CD8-positive, alpha-beta memory T cell (primary cell): ENCODE data around the gene ORMDL3. TPM values are rescaled to one million over a fixed set of nuclear protein-coding genes. Genes with fewer than 3 reads are reported as not detected.

Experiments used
- CTCF ChIA-PET: fragments of 350-600 bp; sonication (Branson Sonifier 250); formaldehyde crosslinking; loops from one replicate; lab custom pipeline; 2021; ENCODE audit warnings: antibody characterized with exemption; lab: Charles Lee
- POLR2A ChIA-PET: fragments of 350-600 bp; sonication (Branson Sonifier 250); formaldehyde crosslinking; loops from one replicate; lab custom pipeline; 2021; ENCODE audit warnings: antibody characterized with exemption; lab: Charles Lee
- DNase-seq, 5 donors: peaks; one replicate each; pipeline versions ENCODE4 v3.0.0 to v3.0.0-alpha.2; 2020 to 2022; ENCODE audit warnings: mixed read lengths in 1 of 5
- H3K27ac ChIP-seq: one replicate; pipeline ENCODE4 v1.7.0; 2013; ENCODE audit warnings: low read depth, mild to moderate bottlenecking, low read length, moderate library complexity
- H3K27me3 ChIP-seq: 2 replicates; pipeline ENCODE4 v1.7.0; 2013; ENCODE audit warnings: low read length, mild to moderate bottlenecking; ENCODE audit not compliant: insufficient read depth, poor library complexity, severe bottlenecking
- H3K36me3 ChIP-seq: 2 replicates; pipeline ENCODE4 v1.7.0; 2013; ENCODE audit warnings: mild to moderate bottlenecking, low read length, moderate library complexity; ENCODE audit not compliant: insufficient read depth
- H3K4me1 ChIP-seq: 2 replicates; pipeline ENCODE4 v1.7.0; 2013; ENCODE audit warnings: mild to moderate bottlenecking, low read length, moderate library complexity; ENCODE audit not compliant: insufficient read depth
- H3K4me3 ChIP-seq: 2 replicates; pipeline ENCODE4 v1.7.0; 2013; ENCODE audit warnings: mild to moderate bottlenecking, low read length
- H3K9me3 ChIP-seq: 2 replicates; pipeline ENCODE4 v1.7.0; 2013; ENCODE audit warnings: mild to moderate bottlenecking, low read length
- H3K27ac Mint-ChIP-seq, 8 donors: one replicate each; pipeline ENCODE4 v1.8.0; 2020 to 2021; ENCODE audit warnings: mixed read lengths in 8 of 8, mild to moderate bottlenecking in 6 of 8, inconsistent platforms in 3 of 8, moderate library complexity in 3 of 8
- H3K27me3 Mint-ChIP-seq, 2 donors: one replicate each; pipeline ENCODE4 v1.8.0; 2020 to 2021; ENCODE audit warnings: mixed read lengths in 2 of 2, mild to moderate bottlenecking in 1 of 2, moderate library complexity in 1 of 2
- H3K36me3 Mint-ChIP-seq, 3 donors: one replicate each; pipeline ENCODE4 v1.8.0; 2020 to 2021; ENCODE audit warnings: mixed read lengths in 3 of 3, inconsistent platforms in 1 of 3, mild to moderate bottlenecking in 1 of 3
- H3K4me1 Mint-ChIP-seq, 3 donors: one replicate each; pipeline ENCODE4 v1.8.0; 2020 to 2021; ENCODE audit warnings: mixed read lengths in 3 of 3, inconsistent platforms in 1 of 3, mild to moderate bottlenecking in 1 of 3
- H3K4me3 Mint-ChIP-seq, 7 donors: one replicate each; pipeline ENCODE4 v1.8.0; 2020 to 2021; ENCODE audit warnings: mixed read lengths in 7 of 7, mild to moderate bottlenecking in 6 of 7, moderate library complexity in 4 of 7, inconsistent platforms in 2 of 7
- H3K9me3 Mint-ChIP-seq, 5 donors: one replicate each; pipeline ENCODE4 v1.8.0; 2020 to 2022; ENCODE audit warnings: mixed read lengths in 5 of 5, mild to moderate bottlenecking in 3 of 5, moderate library complexity in 2 of 5, inconsistent platforms in 1 of 5
- polyA plus RNA-seq: library from polyadenylated mRNA; unstranded; fragments of 300-500 nt; fragmentation: Illumina TruSeq; gene quantifications from one replicate; pipeline ENCODE4 v1.2.3, GENCODE V29; 2021
- total RNA-seq, 2 experiments: library from RNA; stranded (reverse); gene quantifications; one replicate each; pipeline ENCODE4 v1.2.3, GENCODE V29; 2021

Gene ORMDL3
- total and polyA plus RNA-seq, 3 experiments from 2014 or later, result 73.6 to 217 (median 76.4) TPM

GRCh38 chr17:39937447-39937846 is 10.0 kb upstream of the ORMDL3 start:
- CTCF ChIA-PET, result interaction anchor here (1.7 to 1.8 kb wide), 2 partner anchors 13 to 22 kb away, joined by 3 to 5 read pairs; no protein-coding TSS in a partner anchor
- Histone ChIP-seq H3K4me1 (peaks cover 9% of the 10 kb centered on the region), H3K4me3 (no peak overlapping the region), H3K27ac (no peak overlapping the region), H3K27me3 (no peaks in the 10 kb centered on the region), H3K36me3 (no peaks in the 10 kb centered on the region), H3K9me3 (no peaks in the 10 kb centered on the region)
- Mint-ChIP-seq H3K4me1 (peaks cover 5 to 16% (median 11%) of the 10 kb centered on the region in 3 donors), H3K27ac (no peak overlapping the region), H3K4me3 (no peak overlapping the region), H3K36me3 (peaks cover 0 to 2% (median 0%) of the 10 kb centered on the region in 3 donors), H3K27me3 (peaks cover 0 to 2% of the 10 kb centered on the region in 2 donors), H3K9me3 (no peaks in the 10 kb centered on the region)
- POLR2A ChIA-PET, result no interaction called here
- DNase-seq, result no peak

- POLR2A ChIA-PET, result no interaction called here
- Mint-ChIP-seq H3K27me3 (peaks cover 0 to 2% of the 10 kb centered on the region in 2 donors), H3K9me3 (no peaks in the 10 kb centered on the region), H3K36me3 (peaks cover 0 to 2% (median 0%) of the 10 kb centered on the region in 3 donors), H3K4me1 (peaks cover 5 to 16% (median 11%) of the 10 kb centered on the region in 3 donors), H3K27ac (peak overlapping the region in 1 of 8 donors; percentile 68), H3K4me3 (peak overlapping the region in 1 of 7 donors; percentile 24)
- no peaks in the 10 kb centered on the region for H3K27me3 ChIP-seq
- H3K27ac ChIP-seq, result no peak overlapping the region
- CTCF ChIA-PET, result no interaction called here
- no peaks in the 10 kb centered on the region for H3K36me3 ChIP-seq
- peaks cover 9% of the 10 kb centered on the region for H3K4me1 ChIP-seq
- H3K9me3 ChIP-seq, result no peaks in the 10 kb centered on the region
- DNase-seq, result no peak
- H3K4me3 ChIP-seq, result no peak overlapping the region
These were observed 8.5 kb upstream of the ORMDL3 start for GRCh38 chr17:39935909-39936308.

- H3K9me3 ChIP-seq, result no peaks in the 10 kb centered on the region
- peaks cover 3% of the 10 kb centered on the region for H3K4me1 ChIP-seq
- DNase-seq, result no peak
- Mint-ChIP-seq H3K27ac (no peak overlapping the region), H3K36me3 (peaks cover 0 to 2% (median 0%) of the 10 kb centered on the region in 3 donors), H3K9me3 (no peaks in the 10 kb centered on the region), H3K27me3 (no peaks in the 10 kb centered on the region), H3K4me3 (no peak overlapping the region), H3K4me1 (peaks cover 0 to 4% (median 2%) of the 10 kb centered on the region in 3 donors)
- H3K4me3 ChIP-seq, result no peak overlapping the region
- H3K27ac ChIP-seq, result no peak overlapping the region
- ChIA-PET POLR2A (no interaction called here), CTCF (no interaction called here)
- no peaks in the 10 kb centered on the region for H3K27me3 ChIP-seq
- no peaks in the 10 kb centered on the region for H3K36me3 ChIP-seq
These were observed 6.9 kb upstream of the ORMDL3 start for GRCh38 chr17:39934324-39934723.

DNA sequence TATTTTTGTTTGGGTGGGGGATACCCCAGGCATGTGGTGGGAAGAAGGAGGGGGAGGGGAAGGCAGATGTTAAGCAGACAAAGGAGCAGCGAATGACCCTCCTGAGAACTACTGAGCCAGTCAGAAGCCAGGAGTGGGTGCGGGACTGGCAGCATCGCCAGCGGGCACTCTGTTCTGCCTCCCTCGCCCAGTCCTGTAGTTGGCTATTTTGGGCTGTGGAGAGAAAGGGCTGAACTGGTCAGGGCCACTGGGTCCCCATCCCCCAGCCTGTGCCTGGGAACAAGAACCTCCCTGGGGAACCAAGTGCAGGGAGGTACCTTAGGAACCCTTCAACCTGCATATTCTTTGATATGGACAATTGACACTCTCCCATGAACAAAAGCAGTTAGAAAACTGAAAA is 6.5 kb upstream of the ORMDL3 start:
- ChIA-PET POLR2A (no interaction called here), CTCF (no interaction called here)
- peaks cover 0 to 2% (median 0%) of the 10 kb centered on the region in 3 donors for H3K36me3 Mint-ChIP-seq
- Histone ChIP-seq H3K27me3 (no peaks in the 10 kb centered on the region), H3K4me3 (no peak overlapping the region), H3K4me1 (no peaks in the 10 kb centered on the region), H3K36me3 (no peaks in the 10 kb centered on the region), H3K27ac (no peak overlapping the region), H3K9me3 (no peaks in the 10 kb centered on the region)
- H3K4me1 Mint-ChIP-seq, result no peaks in the 10 kb centered on the region
- no peaks in the 10 kb centered on the region for H3K27me3 Mint-ChIP-seq
- H3K9me3 Mint-ChIP-seq, result no peaks in the 10 kb centered on the region
- no peak overlapping the region for H3K27ac Mint-ChIP-seq
- DNase-seq, result no peak
- no peak overlapping the region for H3K4me3 Mint-ChIP-seq

DNA sequence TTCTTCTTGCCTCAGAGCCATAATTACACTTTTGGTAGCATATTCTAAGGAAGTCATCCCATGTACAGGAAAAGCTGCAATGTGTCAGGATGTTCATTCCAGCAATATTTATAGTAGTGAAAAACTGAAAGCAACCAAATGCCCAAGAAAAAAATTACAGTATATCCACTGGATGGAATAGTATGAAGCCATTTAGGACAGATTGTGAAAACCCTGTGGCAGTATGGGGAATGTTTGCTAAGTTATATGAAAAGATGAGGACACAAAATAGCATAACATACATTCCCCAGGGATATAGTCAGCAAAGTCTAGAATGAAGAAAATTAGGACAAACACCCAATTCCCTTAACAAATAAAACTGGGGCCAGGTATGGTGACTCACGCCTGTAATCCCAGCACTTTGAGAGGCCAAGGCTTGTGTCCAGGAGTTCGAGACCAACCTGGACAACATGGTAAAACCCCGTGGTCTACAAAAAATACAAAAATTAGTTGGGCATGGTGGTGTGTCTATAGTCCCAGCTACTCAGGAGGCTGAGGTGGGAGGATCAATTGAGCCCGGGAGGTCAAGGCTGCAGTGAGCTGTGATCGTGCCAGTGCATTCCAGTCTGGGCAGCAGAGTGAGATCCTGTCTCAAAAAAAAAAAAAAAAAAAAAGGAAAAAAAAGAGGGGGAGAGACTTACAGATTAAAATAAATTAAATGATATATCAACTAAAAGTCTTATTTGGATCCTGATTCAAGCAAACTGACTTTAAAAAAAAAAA is 2.4 kb upstream of the ORMDL3 start:
- H3K27me3 Mint-ChIP-seq, result no peaks in the 10 kb centered on the region
- no peaks in the 10 kb centered on the region for H3K9me3 Mint-ChIP-seq
- Histone ChIP-seq H3K9me3 (no peaks in the 10 kb centered on the region), H3K27ac (no peak overlapping the region), H3K4me1 (peaks cover 21% of the 10 kb centered on the region), H3K4me3 (no peak overlapping the region), H3K36me3 (no peaks in the 10 kb centered on the region), H3K27me3 (no peaks in the 10 kb centered on the region)
- CTCF ChIA-PET, result interaction anchor here (0.7 kb wide), 1 partner anchor 308 kb away, joined by 4 read pairs; no protein-coding TSS in a partner anchor
- peaks cover 21 to 31% (median 23%) of the 10 kb centered on the region in 3 donors for H3K4me1 Mint-ChIP-seq
- H3K36me3 Mint-ChIP-seq, result peaks cover 0 to 16% (median 0%) of the 10 kb centered on the region in 3 donors
- peak overlapping the region in 2 of 8 donors; percentile 25 to 64 for H3K27ac Mint-ChIP-seq
- DNase-seq, result no peak
- peak overlapping the region in 2 of 7 donors; percentile 13 to 77 for H3K4me3 Mint-ChIP-seq
- POLR2A ChIA-PET, result no interaction called here

DNA sequence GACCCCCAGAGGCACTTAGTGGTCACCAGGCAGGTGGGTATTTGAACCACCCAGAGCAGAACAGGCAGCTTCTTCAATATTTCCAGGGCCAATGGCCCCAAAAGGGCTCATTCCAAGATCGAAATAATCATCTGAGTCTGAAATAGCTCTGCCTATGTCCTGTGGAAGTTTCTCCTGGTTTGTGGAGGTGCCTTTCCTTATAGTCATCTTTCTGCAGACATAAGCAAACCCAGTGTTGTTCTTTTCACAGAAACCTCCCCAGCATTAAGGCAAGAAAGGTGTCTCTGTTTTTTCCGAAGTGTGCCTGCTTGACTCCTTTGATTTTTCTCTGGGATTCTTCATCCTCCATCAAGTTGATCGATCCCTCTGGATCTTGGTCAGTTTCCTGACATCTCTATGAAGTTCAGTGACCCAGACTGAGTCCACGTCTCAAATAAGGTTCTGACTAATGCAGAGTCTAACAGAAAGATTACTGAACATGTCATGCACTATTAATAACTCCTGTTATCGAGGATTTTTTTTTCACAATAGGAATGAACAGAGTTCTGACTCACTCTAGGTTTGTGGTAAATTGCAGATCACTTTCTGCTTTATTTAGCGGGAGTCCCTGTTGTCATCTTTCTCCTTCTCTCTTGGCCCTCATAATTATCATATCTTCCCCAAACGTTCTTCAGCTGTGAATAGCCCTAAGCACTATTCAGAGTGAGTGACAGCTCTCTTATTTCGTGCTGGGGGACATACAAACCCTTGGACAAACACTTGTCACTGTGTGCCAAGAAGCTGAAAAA is 1.7 kb upstream of the ORMDL3 start:
- Mint-ChIP-seq H3K36me3 (peaks cover 0 to 22% (median 2%) of the 10 kb centered on the region in 3 donors), H3K4me1 (peaks cover 29 to 39% (median 31%) of the 10 kb centered on the region in 3 donors), H3K9me3 (no peaks in the 10 kb centered on the region), H3K27me3 (no peaks in the 10 kb centered on the region), H3K27ac (peak overlapping the region in 4 of 8 donors; percentile 14 to 75 (median 44)), H3K4me3 (peak overlapping the region in 5 of 7 donors; percentile 6 to 77 (median 36))
- H3K4me1 ChIP-seq, result peaks cover 28% of the 10 kb centered on the region
- ChIA-PET CTCF (no interaction called here), POLR2A (no interaction called here)
- no peak for DNase-seq
- H3K36me3 ChIP-seq, result no peaks in the 10 kb centered on the region
- H3K4me3 ChIP-seq, result no peak overlapping the region
- no peak overlapping the region for H3K27ac ChIP-seq
- no peaks in the 10 kb centered on the region for H3K9me3 ChIP-seq
- H3K27me3 ChIP-seq, result no peaks in the 10 kb centered on the region

GRCh38 chr17:39927929-39928857 is 792 bp upstream of the ORMDL3 start:
- H3K36me3 Mint-ChIP-seq, result peaks cover 0 to 28% (median 2%) of the 10 kb centered on the region in 3 donors

More at GRCh38 chr17:39927929-39928857, 792 bp upstream of the ORMDL3 start:
- H3K9me3 Mint-ChIP-seq, result no peaks in the 10 kb centered on the region
- peaks cover 7% of the 10 kb centered on the region for H3K36me3 ChIP-seq
- H3K9me3 ChIP-seq, result no peaks in the 10 kb centered on the region
- H3K27me3 Mint-ChIP-seq, result no peaks in the 10 kb centered on the region
- peaks cover 37% of the 10 kb centered on the region for H3K4me1 ChIP-seq
- CTCF ChIA-PET, result interaction anchor here (1.0 to 1.9 kb wide), 2 partner anchors 52 to 63 kb away, joined by 3 to 4 read pairs; partner anchors contain the start of genes IKZF3 and PSMD3
- H3K4me3 Mint-ChIP-seq, result peak overlapping the region; percentile 85 to 96 (median 92)
- peak overlapping the region in 7 of 8 donors; percentile 91 to 97 (median 92) for H3K27ac Mint-ChIP-seq
- peaks cover 34 to 48% (median 37%) of the 10 kb centered on the region in 3 donors for H3K4me1 Mint-ChIP-seq
- no peaks in the 10 kb centered on the region for H3K27me3 ChIP-seq
- POLR2A ChIA-PET, result interaction anchor here (0.7 kb wide), 1 partner anchor 52 kb away, joined by 3 read pairs; the partner anchor contains the start of gene PSMD3
- H3K4me3 ChIP-seq, result peak overlapping the region; percentile 71
- H3K27ac ChIP-seq, result peak overlapping the region; percentile 57
- DNase-seq, result no peak
